GM18505 (cell line): ENCODE results near the gene KIDINS220.
A peak's percentile ranks its signal among the peaks of the same experiment; 100 is the strongest.

Experiments
- ATAC-seq: cut with Tn5 transposase; IDR thresholded peaks from one replicate; pipeline ENCODE4 v1.9.1; 2021; ENCODE audit not compliant: unreplicated experiment
- POLR2A ChIP-seq: IDR thresholded peaks from 4 replicates; pipeline ENCODE4 v1.6.1; 2011; ENCODE audit warnings: borderline replicate concordance; ENCODE audit not compliant: insufficient read depth, insufficient read length; ENCODE audit errors: extremely low read depth

KIDINS220 gene

GRCh38 chr2:8699839-8700238 lies 137.6 kb downstream of the KIDINS220 start:
- no peak for ATAC-seq
- TF ChIP-seq POLR2A = no peak

GRCh38 chr2:8697190-8697589 lies 140.2 kb downstream of the KIDINS220 start:
- ATAC-seq = no peak
- no peak for TF ChIP-seq POLR2A

- ATAC-seq = no peak
These were observed 142.7 kb downstream of the KIDINS220 start for GRCh38 chr2:8694737-8695136.

GRCh38 chr2:8693157-8693821 lies 144.1 kb downstream of the KIDINS220 start:
- ATAC-seq = no peak
- no peak for TF ChIP-seq POLR2A

More at GRCh38 chr2:8694737-8695136, 142.7 kb downstream of the KIDINS220 start:
- TF ChIP-seq POLR2A = no peak

- no peak for ATAC-seq
- TF ChIP-seq POLR2A = no peak
These were observed 144.6 kb downstream of the KIDINS220 start for GRCh38 chr2:8692783-8693156.

GRCh38 chr2:8691859-8692437 lies 145.5 kb downstream of the KIDINS220 start:
- no peak for ATAC-seq
- no peak for TF ChIP-seq POLR2A

- ATAC-seq = peak; percentile 40
- no peak for TF ChIP-seq POLR2A
These were observed 151.6 kb downstream of the KIDINS220 start for GRCh38 chr2:8685697-8686358.

GRCh38 chr2:8684878-8685696 lies 152.3 kb downstream of the KIDINS220 start:
- no peak for TF ChIP-seq POLR2A
- ATAC-seq = peak; percentile 1

- TF ChIP-seq POLR2A = no peak
These were observed 152.9 kb downstream of the KIDINS220 start for GRCh38 chr2:8684540-8684877.

GRCh38 chr2:8682719-8683667 lies 154.4 kb downstream of the KIDINS220 start:
- TF ChIP-seq POLR2A = no peak
- no peak for ATAC-seq

More at GRCh38 chr2:8684540-8684877, 152.9 kb downstream of the KIDINS220 start:
- no peak for ATAC-seq

GRCh38 chr2:8681786-8682692 lies 155.4 kb downstream of the KIDINS220 start, which contains the start of gene ID2:
Gene ID2, plus strand, starts transcription at chr2:8682056. Its CDS starts 110 bp downstream, at chr2:8682166.
- TF ChIP-seq POLR2A = peak; percentile 99
- peak; percentile 72 for ATAC-seq
